Gastroesophageal sphincter (tissue), 3 donors: ENCODE measurements around the gene RFTN1.

ENCODE experiments used
- CTCF ChIP-seq, 4 experiments: fragments of 200-600 bp in 2 of 4; fragments of 450-650 bp in 2 of 4; sonication (generic) in 1 of 4; IDR thresholded peaks; one replicate each; pipeline ENCODE4 v1.5.1; 2017 to 2019; ENCODE audit warnings: antibody characterized with exemption in 4 of 4, mild to moderate bottlenecking in 2 of 4, moderate library complexity in 2 of 4
- POLR2A ChIP-seq, 2 donors: fragments of 450-650 bp; IDR thresholded peaks; one replicate each; pipeline ENCODE4 v1.6.1; 2017; ENCODE audit warnings: antibody characterized with exemption in 2 of 2, mild to moderate bottlenecking in 2 of 2, moderate library complexity in 1 of 2

GRCh38 chr3:16305111-16305541 is 208.4 kb downstream of the RFTN1 start:
- no peak for TF ChIP-seq POLR2A (IDR thresholded peaks at IDR 0.05)
- TF ChIP-seq CTCF (IDR thresholded peaks at IDR 0.05): no peak
